NT2/D1 (cell line): ENCODE data around the gene MTRFR.
A peak's percentile ranks its signal among the peaks of the same experiment; 100 is the strongest.

Source experiments
- DNase-seq: peaks from one replicate; pipeline ENCODE4 v3.0.0-alpha.2; 2011; ENCODE audit warnings: low read depth, low spot score
- H3K27me3 ChIP-seq: 2 replicates; pipeline ENCODE4 v1.6.0; 2011; ENCODE audit warnings: mild to moderate bottlenecking; ENCODE audit not compliant: insufficient read length, insufficient read depth
- H3K36me3 ChIP-seq: 2 replicates; pipeline ENCODE4 v1.6.1; 2011; ENCODE audit warnings: mild to moderate bottlenecking, low read length, mixed read lengths; ENCODE audit not compliant: insufficient read depth, insufficient read length
- H3K4me1 ChIP-seq: 2 replicates; pipeline ENCODE4 v1.5.1; 2011; ENCODE audit not compliant: insufficient read depth, insufficient read length
- H3K4me3 ChIP-seq: 2 replicates; pipeline ENCODE4 v1.5.1; 2011; ENCODE audit warnings: low read depth; ENCODE audit not compliant: insufficient read length
- H3K9ac ChIP-seq: 2 replicates; pipeline ENCODE4 v1.6.0; 2011; ENCODE audit warnings: low read depth; ENCODE audit not compliant: insufficient read length
- H3K9me3 ChIP-seq: 2 replicates; pipeline ENCODE4 v1.5.1; 2011; ENCODE audit warnings: mild to moderate bottlenecking, low read length; ENCODE audit not compliant: insufficient read depth
- SUZ12 ChIP-seq: IDR thresholded peaks from 2 replicates; pipeline ENCODE4 v1.6.1; 2011; ENCODE audit not compliant: insufficient read length, insufficient read depth; ENCODE audit errors: extremely low read depth
- YY1 ChIP-seq: IDR thresholded peaks from 2 replicates; pipeline ENCODE4 v1.6.1; 2011; ENCODE audit not compliant: insufficient read length, insufficient read depth
- ZNF274 ChIP-seq: IDR thresholded peaks from 2 replicates; pipeline ENCODE4 v1.6.1; 2011; ENCODE audit warnings: mild to moderate bottlenecking, low read depth, low read length

The MTRFR gene

DNA sequence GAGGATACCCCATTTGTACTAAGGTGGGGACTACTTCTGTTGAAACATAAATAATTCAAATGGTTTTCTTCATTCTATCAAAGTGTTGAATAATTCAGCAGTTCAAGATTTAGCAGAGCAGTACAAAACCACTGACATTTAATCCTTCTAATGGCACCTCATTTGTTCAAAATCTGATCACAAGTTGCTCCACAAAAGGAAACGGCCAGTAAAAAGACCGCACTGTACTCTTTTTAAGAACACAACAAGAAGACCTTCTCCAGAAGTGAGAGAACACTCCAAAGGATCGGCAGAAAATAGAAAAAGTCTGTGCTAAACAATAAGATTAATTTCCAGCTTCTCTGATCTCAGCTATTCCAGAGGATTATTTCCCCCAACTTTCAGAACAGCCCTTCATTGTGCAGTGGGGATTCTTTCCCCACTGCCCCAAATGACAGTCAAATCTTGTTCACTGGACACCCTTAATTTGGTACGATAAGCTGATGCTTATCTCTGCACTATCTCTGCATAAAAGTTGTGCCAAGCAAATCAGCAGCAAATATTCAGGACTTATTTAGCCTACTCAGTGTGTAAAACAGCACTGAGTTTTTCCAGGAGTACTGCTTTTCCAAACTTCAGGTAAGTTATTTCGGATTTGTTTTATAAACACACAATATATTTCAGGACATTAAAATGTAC lies 5.5 kb upstream of the MTRFR start:
- no peak overlapping the region for H3K9ac ChIP-seq

DNA sequence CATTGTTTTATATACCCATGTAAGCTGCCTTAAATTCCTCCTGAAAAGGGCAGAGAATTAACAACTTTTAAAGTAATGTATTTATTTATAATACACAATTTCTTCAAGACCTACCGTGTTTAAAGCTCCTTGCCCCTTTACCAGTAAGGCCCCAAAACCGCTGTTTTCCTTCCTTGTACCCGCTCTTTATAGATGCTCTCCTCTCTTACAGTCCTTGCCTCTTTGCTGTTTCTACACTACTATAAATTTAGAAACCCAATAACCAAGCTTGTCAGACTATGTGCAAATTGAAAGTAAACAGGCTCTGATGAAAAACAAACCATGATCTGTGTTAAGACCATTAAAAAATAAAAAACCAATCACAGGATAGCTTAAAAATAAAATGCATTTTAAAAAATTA lies 4.2 kb upstream of the MTRFR start:
- Histone ChIP-seq H3K36me3 (peaks cover 48% of the 10 kb centered on the region), H3K4me3 (no peak overlapping the region), H3K9me3 (no peaks in the 10 kb centered on the region), H3K27me3 (no peaks in the 10 kb centered on the region), H3K4me1 (no peaks in the 10 kb centered on the region), H3K9ac (no peak overlapping the region)
- TF ChIP-seq SUZ12 (no peak), ZNF274 (no peak), YY1 (no peak)
- no peak for DNase-seq

More for the DNA sequence above, 5.5 kb upstream of the MTRFR start:
- no peaks in the 10 kb centered on the region for H3K9me3 ChIP-seq
- no peaks in the 10 kb centered on the region for H3K27me3 ChIP-seq
- DNase-seq, result no peak
- H3K36me3 ChIP-seq, result peaks cover 58% of the 10 kb centered on the region
- no peak overlapping the region for H3K4me3 ChIP-seq
- H3K4me1 ChIP-seq, result no peaks in the 10 kb centered on the region
- no peak for TF ChIP-seq SUZ12
- no peak for TF ChIP-seq ZNF274
- no peak for TF ChIP-seq YY1

DNA sequence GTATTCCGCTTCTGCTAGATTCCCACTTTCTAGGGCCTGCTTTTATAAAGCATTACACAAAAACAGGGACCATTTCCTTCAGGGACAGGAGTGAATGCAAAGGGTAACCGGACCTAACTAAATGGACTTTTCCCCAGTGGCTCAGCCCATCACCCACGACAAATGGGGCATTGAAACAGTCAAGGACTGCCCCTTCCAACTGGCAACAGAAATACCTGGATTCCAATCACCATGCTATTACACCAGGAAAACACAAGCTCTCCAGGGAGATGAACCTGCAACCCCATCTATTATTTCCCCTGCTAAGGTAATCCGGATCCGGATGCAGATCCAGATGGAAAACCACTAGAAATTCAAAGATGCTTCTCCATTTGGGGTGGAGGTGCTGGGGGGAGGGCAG lies 1.3 kb upstream of the MTRFR start:
- H3K27me3 ChIP-seq, result no peaks in the 10 kb centered on the region
- TF ChIP-seq SUZ12, result no peak
- TF ChIP-seq YY1, result no peak
- no peak for TF ChIP-seq ZNF274
- H3K4me1 ChIP-seq, result peaks cover 2% of the 10 kb centered on the region
- peaks cover 45% of the 10 kb centered on the region for H3K36me3 ChIP-seq
- DNase-seq, result no peak
- H3K9me3 ChIP-seq, result no peaks in the 10 kb centered on the region
- H3K9ac ChIP-seq, result peak overlapping the region; percentile 93
- H3K4me3 ChIP-seq, result peak overlapping the region; percentile 96

DNA sequence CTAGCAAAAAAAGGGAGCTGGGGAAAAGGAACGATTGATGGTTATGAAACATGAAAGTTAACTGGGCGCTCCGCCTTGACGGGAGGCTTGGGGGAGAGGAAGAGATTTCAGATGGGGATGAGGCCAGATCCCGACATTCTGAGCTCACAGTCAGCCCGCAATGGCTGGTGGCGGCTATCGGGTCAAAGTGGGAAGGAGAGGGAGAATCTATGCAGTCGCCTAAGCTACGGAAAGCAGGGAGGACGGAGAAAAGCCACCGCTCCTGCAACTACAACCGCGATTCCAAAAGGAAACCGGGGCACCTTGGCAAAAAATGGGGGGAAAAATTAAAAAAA lies 797 bp upstream of the MTRFR start:
- peaks cover 45% of the 10 kb centered on the region for H3K36me3 ChIP-seq
- peaks cover 2% of the 10 kb centered on the region for H3K4me1 ChIP-seq

DNA sequence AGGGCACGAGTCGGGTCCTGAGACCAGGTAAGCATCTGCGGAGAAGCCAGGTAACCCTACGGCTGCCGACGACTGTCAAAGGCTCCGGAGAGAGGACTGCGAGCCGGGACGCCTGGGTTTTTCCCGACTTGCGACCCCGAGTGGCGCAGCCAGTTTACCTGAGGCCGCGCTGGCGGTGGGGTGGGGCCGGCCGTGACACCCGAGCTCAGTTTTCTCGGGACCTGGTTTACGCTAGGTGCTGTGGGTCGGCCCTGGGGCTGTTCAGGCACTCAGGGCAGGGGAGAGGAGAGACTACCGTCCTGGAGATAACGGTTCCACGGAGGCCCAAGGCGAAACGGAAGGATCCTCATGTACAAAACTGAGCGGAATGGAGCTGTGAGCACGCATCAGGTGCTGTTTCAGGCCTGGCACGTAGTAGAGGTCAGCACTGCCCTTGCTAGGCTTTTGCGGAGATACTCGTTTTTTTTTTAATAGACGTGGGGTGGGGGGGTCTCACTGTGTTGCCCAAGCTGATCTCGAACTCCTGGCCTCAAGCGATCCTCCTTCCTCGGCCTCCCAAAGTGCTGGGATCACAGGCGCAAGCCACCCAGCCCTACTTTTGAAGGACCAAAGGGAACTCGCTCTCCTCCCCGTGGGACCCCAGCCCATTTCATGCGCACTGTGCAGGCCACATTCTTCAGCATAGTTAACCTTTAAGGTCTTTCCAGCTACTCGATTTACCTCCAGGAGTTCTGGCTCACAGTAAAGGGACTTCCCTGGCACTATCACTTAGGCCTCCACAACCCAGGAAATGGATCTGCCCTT lies 471 bp downstream of the MTRFR start:
- peak overlapping the region; percentile 97 for H3K9ac ChIP-seq
- peak overlapping the region; percentile 96 for H3K4me3 ChIP-seq
- DNase-seq, result no peak
- H3K4me1 ChIP-seq, result peaks cover 2% of the 10 kb centered on the region
- no peak for TF ChIP-seq SUZ12
- no peak for TF ChIP-seq YY1
- TF ChIP-seq ZNF274, result no peak
- H3K36me3 ChIP-seq, result peaks cover 40% of the 10 kb centered on the region
- H3K27me3 ChIP-seq, result no peaks in the 10 kb centered on the region
- no peaks in the 10 kb centered on the region for H3K9me3 ChIP-seq

More for the DNA sequence above, 797 bp upstream of the MTRFR start:
- Histone ChIP-seq H3K27me3 (no peaks in the 10 kb centered on the region), H3K4me3 (peak overlapping the region; percentile 96), H3K9ac (peak overlapping the region; percentile 93), H3K9me3 (no peaks in the 10 kb centered on the region)
- DNase-seq, result no peak
- no peak for TF ChIP-seq YY1
- no peak for TF ChIP-seq SUZ12
- TF ChIP-seq ZNF274, result no peak

DNA sequence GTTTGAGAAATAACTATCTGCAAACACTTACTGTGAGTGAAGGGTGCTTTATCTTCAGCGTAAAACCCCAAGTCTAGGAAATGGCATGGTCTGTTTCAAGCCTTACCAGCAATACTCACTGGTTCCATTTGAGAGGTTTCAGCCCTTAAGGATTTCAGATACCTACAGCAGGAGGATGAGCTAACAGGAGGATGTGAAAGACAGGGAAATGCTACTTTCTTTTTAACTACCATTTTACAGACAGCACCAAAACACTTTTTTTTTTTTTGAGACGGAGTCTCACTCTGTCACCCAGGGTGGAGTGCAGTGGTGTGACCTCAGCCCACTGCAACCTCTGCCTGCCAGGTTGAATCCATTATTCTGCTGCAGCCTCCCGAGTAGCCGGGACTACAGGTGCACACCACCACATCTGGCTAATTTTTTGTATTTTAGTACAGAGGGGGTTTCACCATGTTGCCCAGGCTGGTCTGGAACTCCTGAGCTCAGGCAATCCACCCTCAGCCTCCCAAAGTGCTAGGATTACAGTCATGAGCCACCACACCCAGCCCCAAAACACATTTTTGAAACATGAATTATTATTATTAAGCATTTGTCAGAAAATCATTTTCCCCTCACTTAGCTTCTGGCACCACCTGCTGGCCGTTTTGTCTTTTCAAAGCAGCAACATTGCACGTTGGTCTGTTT lies 4.6 kb downstream of the MTRFR start:
- no peak overlapping the region for H3K4me3 ChIP-seq
- H3K9me3 ChIP-seq, result no peaks in the 10 kb centered on the region
- H3K36me3 ChIP-seq, result peaks cover 63% of the 10 kb centered on the region
- H3K4me1 ChIP-seq, result peaks cover 2% of the 10 kb centered on the region
- DNase-seq, result no peak
- H3K27me3 ChIP-seq, result no peaks in the 10 kb centered on the region
- no peak overlapping the region for H3K9ac ChIP-seq
- no peak for TF ChIP-seq YY1
- no peak for TF ChIP-seq ZNF274
- TF ChIP-seq SUZ12, result no peak

DNA sequence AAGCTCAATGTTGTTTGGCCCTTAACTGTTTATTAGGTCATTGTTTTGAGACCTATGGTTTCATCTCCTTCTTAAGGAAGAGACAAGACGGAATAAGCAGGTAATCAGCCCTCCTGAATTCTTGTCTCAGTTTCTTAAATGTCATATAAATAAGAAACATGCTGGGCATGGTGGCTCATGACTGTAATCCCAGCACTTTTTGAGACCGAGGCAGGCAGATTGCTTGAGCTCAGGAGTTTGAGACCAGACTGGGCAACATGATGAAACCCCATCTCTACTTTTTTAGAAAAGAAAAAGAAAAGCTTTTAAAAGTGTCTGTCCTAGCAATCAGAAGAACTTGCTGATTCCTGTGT lies 5.1 kb downstream of the MTRFR start:
- Histone ChIP-seq H3K9ac (no peak overlapping the region), H3K4me3 (no peak overlapping the region), H3K27me3 (no peaks in the 10 kb centered on the region), H3K9me3 (no peaks in the 10 kb centered on the region), H3K36me3 (peaks cover 63% of the 10 kb centered on the region), H3K4me1 (peaks cover 2% of the 10 kb centered on the region)
- TF ChIP-seq SUZ12 (no peak), ZNF274 (no peak), YY1 (no peak)
- DNase-seq, result no peak
